ENCODE data around the gene AFF3. TPM values are rescaled to one million over a fixed set of nuclear protein-coding genes. Genes with fewer than 3 reads are reported as not detected.
A peak's percentile ranks its signal among the peaks of the same experiment; 100 is the strongest.

The AFF3 gene
- total and polyA plus RNA-seq, 4 donors, result 0.48 to 5.3 (median 2.3) TPM

GRCh38 chr2:99936065-99936464 lies 206.3 kb downstream of the AFF3 start:
- no peak for TF ChIP-seq HNF4G (IDR thresholded peaks at IDR 0.05)
- TF ChIP-seq RXRA (IDR thresholded peaks at IDR 0.05), result no peak
- no peak for TF ChIP-seq FOXA2 (IDR thresholded peaks at IDR 0.05)
- no peak for TF ChIP-seq TAF1 (conservative IDR thresholded peaks at IDR 0.05)
- TF ChIP-seq SP1 (IDR thresholded peaks at IDR 0.05), result no peak
- TF ChIP-seq YY1 (IDR thresholded peaks at IDR 0.05), result no peak
- TF ChIP-seq ZBTB33 (IDR thresholded peaks at IDR 0.05), result no peak
- TF ChIP-seq HNF4A (conservative IDR thresholded peaks at IDR 0.05), result no peak
- TF ChIP-seq NR2F2 (IDR thresholded peaks at IDR 0.05), result no peak
- no peak for TF ChIP-seq GABPA (IDR thresholded peaks at IDR 0.05 in 1 of 2, conservative IDR thresholded peaks at IDR 0.05 in 1 of 2)
- TF ChIP-seq JUND (IDR thresholded peaks at IDR 0.05), result no peak

GRCh38 chr2:99935662-99936061 lies 206.7 kb downstream of the AFF3 start:
- Histone ChIP-seq H3K27me3 (ENCODE audit: control insufficient read depth in 4 of 4, insufficient read depth in 4 of 4, low read length in 3 of 4) (no peaks in the 10 kb centered on the region), H3K36me3 (ENCODE audit: control insufficient read depth in 4 of 4, insufficient read depth in 3 of 4, low read depth in 1 of 4, low read length in 3 of 4) (no peaks in the 10 kb centered on the region), H3K9ac (ENCODE audit: low read depth in 1 of 2, low read length in 2 of 2) (no peak overlapping the region), H3K4me1 (ENCODE audit: control insufficient read depth in 4 of 4, insufficient read depth in 4 of 4, low read length in 3 of 4) (peaks cover 0 to 12% (median 5%) of the 10 kb centered on the region in 4 donors), H3K4me3 (ENCODE audit: low read depth in 1 of 3, low read length in 3 of 3) (no peak overlapping the region), H3K27ac (ENCODE audit: low read depth in 1 of 2, low read length in 2 of 2) (no peak overlapping the region), H3K9me3 (ENCODE audit: control insufficient read depth in 4 of 4, low read length in 3 of 4) (no peaks in the 10 kb centered on the region)
- WGBS, result 87% methylated on average over 5 of the region's 5 CpGs
- DNase-seq (ENCODE audit: low spot score), result no peak
- TF ChIP-seq FOXA1 (IDR thresholded peaks at IDR 0.05) (no peak), REST (IDR thresholded peaks at IDR 0.05) (no peak)

More at GRCh38 chr2:99936065-99936464, 206.3 kb downstream of the AFF3 start:
- 84% methylated on average over 3 of the region's 3 CpGs for WGBS
- peaks cover 0 to 16% (median 5%) of the 10 kb centered on the region in 4 donors for H3K4me1 ChIP-seq (ENCODE audit: control insufficient read depth in 4 of 4, insufficient read depth in 4 of 4, low read length in 3 of 4)
- H3K9ac ChIP-seq (ENCODE audit: low read depth in 1 of 2, low read length in 2 of 2), result no peak overlapping the region
- H3K36me3 ChIP-seq (ENCODE audit: control insufficient read depth in 4 of 4, insufficient read depth in 3 of 4, low read depth in 1 of 4, low read length in 3 of 4), result no peaks in the 10 kb centered on the region
- no peaks in the 10 kb centered on the region for H3K9me3 ChIP-seq (ENCODE audit: control insufficient read depth in 4 of 4, low read length in 3 of 4)
- no peaks in the 10 kb centered on the region for H3K27me3 ChIP-seq (ENCODE audit: control insufficient read depth in 4 of 4, insufficient read depth in 4 of 4, low read length in 3 of 4)
- H3K27ac ChIP-seq (ENCODE audit: low read depth in 1 of 2, low read length in 2 of 2), result no peak overlapping the region
- no peak for DNase-seq (ENCODE audit: low spot score)
- no peak overlapping the region for H3K4me3 ChIP-seq (ENCODE audit: low read depth in 1 of 3, low read length in 3 of 3)

- Histone ChIP-seq H3K27me3 (ENCODE audit: control insufficient read depth in 4 of 4, insufficient read depth in 4 of 4, low read length in 3 of 4) (no peaks in the 10 kb centered on the region), H3K27ac (ENCODE audit: low read depth in 1 of 2, low read length in 2 of 2) (no peak overlapping the region), H3K36me3 (ENCODE audit: control insufficient read depth in 4 of 4, insufficient read depth in 3 of 4, low read depth in 1 of 4, low read length in 3 of 4) (no peaks in the 10 kb centered on the region), H3K4me3 (ENCODE audit: low read depth in 1 of 3, low read length in 3 of 3) (no peak overlapping the region), H3K4me1 (ENCODE audit: control insufficient read depth in 4 of 4, insufficient read depth in 4 of 4, low read length in 3 of 4) (peaks cover 0 to 3% (median 0%) of the 10 kb centered on the region in 4 donors), H3K9me3 (ENCODE audit: control insufficient read depth in 4 of 4, low read length in 3 of 4) (no peaks in the 10 kb centered on the region), H3K9ac (ENCODE audit: low read depth in 1 of 2, low read length in 2 of 2) (no peak overlapping the region)
- TF ChIP-seq CTCF (IDR thresholded peaks at IDR 0.05; ENCODE audit: low read depth, low read length, missing input control), result no peak
- TF ChIP-seq GABPA (IDR thresholded peaks at IDR 0.05 in 1 of 2, conservative IDR thresholded peaks at IDR 0.05 in 1 of 2), result no peak
- TF ChIP-seq SP1 (IDR thresholded peaks at IDR 0.05), result no peak
- no peak for TF ChIP-seq REST (IDR thresholded peaks at IDR 0.05)
- peak in 1 of 2 donors; percentile 32 for TF ChIP-seq RAD21 (IDR thresholded peaks at IDR 0.05)
- WGBS, result 92% methylated on average over 6 of the region's 6 CpGs
- no peak for DNase-seq (ENCODE audit: low spot score)
These were observed 208.3 kb downstream of the AFF3 start for GRCh38 chr2:99933894-99934650.

All from liver (tissue), 9 donors.